SW480 (cell line): Measurements from ENCODE around the gene ACTN4.
"Not testable (repeated sequence)": the region's sequence is repeated elsewhere in the genome, so short reads cannot be mapped to it uniquely, and the experiment has no call there.

Source experiments
- DNase-seq: peaks from one replicate; pipeline ENCODE4 v3.0.0-alpha.2; 2016; ENCODE audit warnings: low spot score

The ACTN4 gene

DNA sequence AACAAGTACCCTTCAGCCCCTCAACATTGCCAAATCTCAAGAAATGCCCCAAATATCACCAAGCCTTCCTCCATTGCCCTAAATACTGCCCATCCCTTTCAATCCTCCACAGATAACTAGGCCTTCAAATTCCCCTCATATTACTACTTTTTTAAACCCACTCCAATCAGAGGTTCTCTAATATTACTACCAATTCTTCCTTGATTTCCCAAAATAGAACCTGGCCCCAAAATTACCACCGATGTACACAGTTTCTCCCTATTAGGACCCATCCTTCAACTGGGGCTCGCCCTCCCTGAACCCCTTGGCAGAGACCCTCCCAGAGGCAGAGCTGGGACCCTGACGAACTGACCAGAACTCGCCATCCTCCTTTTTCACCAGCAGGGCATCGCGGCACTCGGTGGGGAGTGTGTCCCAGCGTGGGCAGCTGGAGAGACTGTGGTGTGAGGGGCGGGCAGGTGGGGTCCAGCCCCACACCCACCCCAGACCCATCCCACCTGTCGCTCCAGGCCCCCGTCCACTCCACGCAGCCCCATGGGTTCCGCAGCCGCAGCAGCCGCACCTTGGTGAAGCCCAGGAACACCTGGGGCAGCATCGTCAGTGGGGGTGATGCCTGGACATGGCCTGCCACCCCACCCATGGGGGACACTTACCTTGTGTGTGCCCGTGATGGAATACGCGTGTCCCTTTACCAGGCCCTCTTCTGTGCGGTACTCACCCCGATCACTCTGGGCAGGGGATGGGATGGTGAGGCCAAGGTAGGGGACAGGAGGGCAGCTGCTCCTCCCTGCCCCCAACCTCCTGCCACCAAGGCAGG is 90.7 kb downstream of the ACTN4 start:
- DNase-seq = no peak

DNA sequence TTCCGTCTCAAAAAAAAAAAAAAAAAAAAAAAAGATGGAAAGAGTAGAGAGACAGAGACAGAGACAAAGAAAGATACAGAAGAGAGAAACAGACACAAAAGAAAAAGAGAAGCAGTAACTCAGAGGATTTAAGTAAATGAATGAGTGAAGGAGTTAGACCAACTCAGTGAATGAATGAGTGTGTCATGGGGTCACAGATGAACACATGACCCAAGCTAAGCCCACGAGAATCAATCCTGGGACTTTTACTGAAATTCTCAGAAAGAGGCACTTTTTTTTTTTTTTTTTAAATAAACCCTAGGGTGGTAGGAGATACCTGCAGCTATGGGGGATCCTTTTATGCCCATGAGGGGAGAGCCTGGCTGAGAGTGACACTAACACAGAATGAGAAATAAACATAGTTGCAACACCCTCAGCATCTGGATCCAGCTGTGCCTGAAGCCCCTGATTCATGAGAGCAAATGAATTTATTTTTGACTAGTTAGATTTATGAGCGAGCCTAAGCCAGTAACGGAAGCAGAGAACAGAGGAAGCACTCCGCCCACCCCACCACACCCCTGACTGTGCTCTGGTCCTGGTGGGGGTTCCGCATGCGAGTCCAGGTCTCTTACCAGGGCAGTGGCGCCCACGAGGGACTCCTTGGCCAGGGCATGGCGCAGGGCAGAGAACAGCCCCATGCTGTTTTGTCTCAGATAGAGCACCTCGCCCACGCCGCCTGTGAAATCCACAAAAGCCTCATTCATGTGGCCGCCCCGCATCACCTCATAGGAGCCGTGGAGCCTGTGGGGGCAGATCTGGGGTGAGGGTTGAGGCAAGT is 92.2 kb downstream of the ACTN4 start:
- no peak for DNase-seq

DNA sequence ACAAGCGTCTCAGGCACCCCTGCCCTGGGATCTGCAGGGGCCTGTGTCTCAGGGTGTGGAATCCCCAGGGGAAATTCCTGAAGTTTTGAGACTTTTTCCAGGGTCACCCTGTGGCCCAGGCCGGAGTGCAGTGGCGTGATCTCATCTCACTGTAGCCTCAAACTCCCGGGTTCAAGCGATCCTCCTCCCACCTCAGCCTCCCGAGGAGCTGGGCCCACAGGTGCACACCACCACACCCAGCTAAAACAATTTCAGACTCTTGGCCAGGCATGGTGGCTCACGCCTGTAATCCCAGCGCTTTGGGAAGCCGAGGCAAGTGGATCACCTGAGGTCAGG is 92.8 kb downstream of the ACTN4 start:
- no peak for DNase-seq

DNA sequence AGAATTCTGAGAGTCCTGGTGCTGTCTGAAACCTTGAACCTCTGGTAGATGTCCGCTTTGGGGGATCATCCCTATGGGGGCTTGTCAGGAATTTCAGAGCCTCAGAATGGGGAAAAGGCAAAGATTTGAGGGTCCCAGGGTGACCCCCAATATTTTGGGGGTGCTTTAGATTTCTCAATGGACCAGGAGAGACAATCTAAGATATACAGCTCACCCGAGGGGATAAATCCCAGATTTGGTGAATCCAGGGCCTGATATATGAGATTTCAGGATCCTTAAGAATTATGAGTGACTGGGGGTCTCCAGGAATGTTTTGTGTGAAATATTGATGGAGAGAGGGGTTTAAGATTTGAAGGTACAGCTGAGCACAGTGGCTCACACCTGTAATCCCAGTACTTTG is 93.5 kb downstream of the ACTN4 start:
- no peak for DNase-seq

DNA sequence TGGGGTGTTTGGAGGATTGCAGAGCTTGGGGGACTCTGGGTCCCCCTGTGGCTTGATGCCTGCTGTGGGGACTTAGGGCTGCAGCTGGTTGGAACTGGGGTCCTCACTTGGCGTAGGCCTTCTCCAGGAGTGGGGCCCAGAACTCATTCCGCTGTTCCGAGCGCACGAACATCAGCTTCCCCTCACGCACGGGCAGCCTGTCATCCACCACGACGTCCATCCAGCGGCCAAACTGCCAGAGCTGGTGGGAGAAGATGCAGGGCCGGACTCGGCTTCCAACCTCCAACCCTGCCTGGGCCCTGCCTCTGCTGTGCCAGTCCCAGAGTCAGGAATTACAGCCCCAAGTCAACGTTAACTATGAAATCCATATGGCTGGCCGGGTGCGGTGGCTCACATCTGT is 94.2 kb downstream of the ACTN4 start:
- no peak for DNase-seq

DNA sequence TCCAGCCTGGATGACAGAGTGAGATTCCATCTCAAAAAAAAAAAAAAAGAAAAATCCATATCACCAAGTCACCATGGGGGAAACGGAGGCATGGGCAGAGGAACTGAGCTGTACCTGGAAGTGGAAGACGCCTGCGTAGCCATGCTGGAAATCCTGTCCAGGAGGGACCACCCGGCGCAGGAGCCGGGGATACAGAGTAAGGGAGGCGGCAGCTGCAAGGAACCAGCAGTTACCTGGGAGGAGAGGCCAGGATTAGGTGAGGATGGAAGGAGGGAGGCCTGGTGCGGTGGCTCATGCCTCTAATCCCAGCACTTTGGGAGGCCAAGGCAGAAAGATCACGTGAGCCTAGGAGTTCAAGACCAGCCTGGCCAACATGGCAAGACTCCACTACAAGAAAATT is 94.8 kb downstream of the ACTN4 start:
- DNase-seq = no peak

DNA sequence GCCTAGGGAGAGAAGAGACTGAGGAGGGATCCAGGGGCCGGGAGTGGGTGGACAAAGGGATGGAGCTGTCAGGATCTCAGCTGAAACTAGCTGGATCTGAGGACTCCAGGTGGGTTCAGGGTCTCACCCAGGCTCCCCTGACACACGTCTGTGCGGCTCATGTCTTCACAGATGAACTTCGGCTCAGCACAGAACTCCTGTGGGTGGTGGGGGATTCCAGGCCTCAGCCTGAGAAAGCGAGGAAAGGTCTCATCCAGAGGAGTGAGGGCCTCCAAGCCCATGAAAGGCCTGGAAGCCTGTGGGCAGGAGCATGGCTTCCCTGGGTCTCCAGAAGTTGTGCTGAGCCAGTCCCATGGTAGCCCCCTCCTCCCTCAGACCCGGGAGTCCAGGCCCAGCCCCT is 95.5 kb downstream of the ACTN4 start:
- no peak for DNase-seq

DNA sequence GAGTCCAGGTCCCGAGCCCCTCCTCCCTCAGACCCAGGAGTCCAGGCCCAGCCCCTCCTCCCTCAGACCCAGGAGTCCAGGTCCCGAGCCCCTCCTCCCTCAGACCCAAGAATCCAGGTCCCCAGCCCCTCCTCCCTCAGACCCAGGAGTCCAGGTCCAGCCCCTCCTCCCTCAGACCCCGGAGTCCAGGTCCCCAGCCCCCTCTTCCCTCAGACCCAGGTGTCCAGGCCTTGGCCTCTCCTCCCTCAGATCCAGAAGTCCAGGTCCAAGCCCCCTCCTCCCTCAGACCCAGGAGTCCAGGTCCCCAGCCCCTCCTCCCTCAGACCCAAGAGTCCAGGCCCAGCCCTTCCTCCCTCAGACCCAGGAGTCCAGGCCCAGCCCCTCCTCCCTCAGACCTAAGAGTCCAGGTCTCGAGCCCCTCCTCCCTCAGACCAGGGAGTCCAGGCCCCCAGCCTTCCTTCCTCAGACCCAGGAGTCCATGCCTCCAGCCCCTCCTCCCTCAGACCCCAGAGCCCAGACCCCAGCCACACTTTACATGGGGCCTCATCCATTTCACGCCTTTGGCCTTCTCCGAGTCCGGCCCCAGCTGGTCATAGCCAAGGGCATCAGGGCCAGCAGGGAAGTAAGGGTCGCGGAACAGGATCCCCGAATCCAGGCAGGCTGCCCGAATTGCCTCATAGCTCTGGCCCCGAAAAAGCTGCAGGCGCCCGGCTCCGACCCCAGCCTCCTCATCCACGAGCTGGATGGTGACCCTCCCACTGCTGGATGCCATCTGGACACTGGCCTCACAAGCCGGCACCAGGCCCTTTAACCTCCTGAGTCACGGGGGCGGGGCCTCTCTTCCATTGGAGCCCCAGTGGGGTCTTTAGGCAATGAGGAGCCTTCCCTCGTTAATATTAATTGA is 96.2 kb downstream of the ACTN4 start:
- DNase-seq = no peak

DNA sequence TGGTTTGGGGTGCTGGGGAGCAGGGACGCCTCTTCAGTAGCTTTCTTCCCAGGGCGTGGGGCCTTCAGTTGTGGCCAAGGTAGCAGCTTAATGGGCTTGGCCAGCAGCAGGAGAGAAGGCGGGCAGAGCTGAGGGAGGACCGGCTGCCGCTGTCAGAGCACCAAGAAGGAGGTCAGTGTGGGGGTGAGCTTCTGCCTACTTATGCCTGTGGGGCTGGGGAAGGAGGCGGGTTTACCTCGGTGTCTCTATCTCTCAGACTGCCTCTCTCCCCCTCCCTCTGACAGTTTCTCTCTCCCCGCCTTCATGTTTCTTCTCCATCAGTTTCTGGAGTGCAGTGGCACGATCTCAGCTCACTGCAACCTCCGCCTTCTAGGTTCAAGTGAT is 96.8 kb downstream of the ACTN4 start, which contains the start of gene CAPN12:
TSS of gene CAPN12 (minus strand) at position 177 of the 384 bp plus-strand sequence. CDS start 309 bp downstream, outside the sequence.
- no peak for DNase-seq

DNA sequence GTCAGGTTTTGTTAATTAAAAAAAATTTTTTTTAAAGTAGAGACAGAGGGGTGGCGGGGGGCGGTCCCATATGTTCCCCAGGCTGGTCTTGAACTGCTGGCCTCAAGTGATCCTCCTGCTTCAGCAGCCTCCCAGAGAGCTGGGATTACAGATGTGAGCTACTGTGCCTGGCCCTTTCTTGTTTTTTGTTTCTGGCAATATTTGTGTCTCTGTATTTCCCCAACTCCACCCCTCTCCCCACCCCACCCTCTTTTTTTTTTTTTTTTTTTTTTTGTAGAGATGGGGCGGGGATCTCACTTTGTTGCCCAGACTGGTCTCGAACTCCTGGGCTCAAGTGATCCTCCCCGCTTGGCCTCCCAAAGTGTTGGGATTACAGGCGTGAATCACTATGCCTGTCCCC is 97.4 kb downstream of the ACTN4 start:
- DNase-seq = no peak

DNA sequence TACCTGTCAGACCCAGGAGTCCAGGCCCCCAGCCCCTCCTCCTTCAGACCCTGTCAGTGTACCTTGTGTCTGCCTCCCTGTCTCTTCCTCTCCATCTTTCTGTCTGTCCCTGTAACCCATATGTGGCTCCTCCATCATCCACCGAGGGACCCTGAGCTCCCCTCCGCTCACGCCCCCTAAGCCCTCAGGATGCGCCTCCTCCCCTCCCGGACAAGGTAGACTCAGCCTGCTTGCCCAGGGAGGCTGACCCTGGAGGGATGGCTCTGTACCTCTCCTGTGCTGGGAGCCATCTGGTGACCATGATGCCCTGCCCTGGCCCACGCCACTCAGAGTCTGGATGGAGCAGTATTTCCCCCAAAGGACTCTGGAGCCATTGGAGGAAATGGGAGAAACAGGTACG is 97.9 kb downstream of the ACTN4 start:
- no peak for DNase-seq

DNA sequence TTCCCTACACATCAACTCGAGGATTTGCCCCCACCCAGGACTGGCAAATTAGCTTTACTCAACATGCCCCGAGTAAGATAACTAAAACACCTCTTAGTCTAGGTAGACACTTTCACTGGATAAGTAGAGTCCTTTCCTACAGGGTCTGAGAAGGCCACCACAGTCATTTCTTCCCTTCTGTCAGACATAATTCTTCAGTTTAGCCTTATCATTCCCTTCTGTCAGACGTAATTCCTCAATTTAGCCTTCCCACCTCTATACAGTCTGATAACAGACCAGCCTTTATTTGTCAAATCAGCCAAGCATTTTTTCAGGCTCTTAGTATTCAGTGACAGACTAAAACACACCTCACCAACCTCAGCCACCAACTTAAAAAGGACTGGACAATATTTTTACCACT is 106.3 kb downstream of the ACTN4 start:
- DNase-seq = not testable (repeated sequence)

DNA sequence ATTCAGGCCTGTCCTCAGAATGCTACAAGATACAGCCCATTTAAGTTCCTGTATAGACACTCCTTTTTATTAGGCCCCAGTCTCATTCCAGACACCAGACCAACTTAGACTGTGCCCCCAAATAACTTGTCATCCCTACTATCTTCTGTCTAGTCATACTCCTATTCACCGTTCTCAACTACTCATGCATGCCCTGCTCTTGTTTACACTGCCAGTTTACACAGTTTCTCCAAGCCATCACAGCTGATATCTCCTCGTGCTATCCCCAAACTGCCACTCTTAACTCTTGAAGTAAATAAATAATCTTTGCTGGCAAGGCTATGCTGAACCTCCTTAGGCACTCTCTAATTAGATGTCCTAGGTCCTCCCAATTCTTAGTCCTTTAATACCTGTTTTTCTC is 106.7 kb downstream of the ACTN4 start:
- DNase-seq = not testable (repeated sequence)

DNA sequence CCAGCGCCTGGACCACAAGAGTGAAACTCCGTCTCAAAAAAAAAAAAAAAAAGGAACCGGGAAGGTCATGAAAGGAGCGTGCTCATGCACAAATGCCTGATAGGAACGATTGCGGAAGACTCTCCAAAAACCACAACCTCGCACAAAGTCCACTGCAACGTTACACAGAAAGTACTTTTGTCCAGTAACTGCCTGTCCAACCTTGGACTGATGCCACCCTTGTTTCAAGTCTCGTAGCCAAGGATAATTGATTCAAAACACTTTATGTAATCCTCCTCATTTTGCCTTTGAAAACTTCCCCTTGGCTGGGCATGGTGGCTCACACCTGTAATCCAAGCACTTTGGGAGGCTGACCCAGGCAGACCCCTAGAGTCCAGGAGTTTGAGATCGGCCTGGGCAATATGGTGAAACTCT is 112.1 kb downstream of the ACTN4 start:
- DNase-seq = no peak

DNA sequence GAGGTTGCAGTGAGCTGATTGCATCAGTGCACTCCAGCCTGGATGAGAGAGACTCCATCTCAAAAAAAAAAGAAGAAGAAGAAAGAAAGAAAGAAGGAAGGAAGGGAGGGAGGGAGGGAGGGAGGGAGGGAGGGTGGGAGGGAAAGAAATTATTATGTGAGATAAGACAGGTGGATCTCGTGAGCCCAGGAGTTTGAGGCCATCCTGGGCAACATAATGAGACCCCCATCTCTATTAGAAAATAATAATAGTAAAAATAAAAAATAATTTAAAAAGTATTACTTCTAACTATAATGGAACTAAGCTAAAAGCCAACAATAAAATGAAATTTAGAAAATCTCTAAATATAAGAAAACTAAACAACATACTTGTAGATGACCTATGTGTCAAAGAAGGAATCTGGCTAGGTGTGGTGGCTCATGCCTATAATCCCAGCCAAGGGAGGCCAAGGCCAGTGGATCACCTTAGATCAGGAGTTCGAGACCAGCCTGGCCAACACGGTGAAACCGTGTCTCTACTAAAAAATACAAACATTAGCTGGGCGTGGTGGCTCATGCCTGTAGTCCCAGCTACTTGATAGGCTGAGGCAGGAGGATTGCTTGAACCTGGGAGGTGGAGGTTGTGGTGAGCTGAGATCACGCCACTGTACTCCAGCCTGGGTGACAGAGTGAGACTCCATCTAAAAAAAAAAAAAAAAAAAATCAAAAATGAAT is 113.5 kb downstream of the ACTN4 start:
- not testable (repeated sequence) for DNase-seq

DNA sequence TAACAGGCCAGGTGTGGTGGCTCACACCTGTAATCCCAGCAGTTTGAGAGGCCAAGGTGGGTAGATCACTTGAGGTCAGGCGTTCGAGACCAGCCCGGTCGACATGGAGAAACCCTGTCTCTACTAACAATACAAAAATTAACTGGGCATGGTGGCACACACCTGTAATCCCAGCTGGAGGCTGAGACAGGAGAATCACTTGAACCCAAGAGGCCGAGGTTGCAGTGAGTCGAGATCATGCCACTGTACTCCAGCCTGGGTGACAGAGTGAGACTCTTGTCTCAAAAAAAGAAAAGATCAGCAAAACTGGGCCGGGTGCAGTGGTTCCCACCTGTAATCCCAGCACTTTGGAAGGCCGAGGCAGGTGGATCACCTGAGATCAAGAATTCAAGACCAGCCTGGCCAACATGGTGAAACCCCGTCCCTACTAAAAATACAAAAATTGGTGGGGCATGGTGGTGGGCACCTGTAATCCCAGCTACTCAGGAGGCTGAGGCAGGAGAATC is 114.5 kb downstream of the ACTN4 start:
- DNase-seq = not testable (repeated sequence)

DNA sequence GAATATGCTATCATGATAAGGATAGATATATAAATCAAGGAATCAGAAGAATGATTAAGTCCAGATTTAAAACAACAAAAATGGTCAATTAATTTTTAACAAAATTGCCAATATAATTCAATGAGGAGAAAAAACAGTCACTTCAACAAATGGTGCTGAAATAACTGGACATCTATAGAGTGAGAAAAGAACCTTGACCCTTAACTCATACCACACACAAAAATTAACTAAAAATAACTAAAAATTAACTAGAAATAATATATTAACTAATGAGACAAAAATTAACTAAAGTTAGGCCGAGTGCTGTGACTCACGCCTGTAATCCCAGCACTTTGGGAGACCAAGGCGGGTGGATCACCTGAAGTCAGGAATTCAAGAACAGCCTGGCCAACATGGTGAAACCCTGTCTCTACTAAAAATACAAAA is 116.4 kb downstream of the ACTN4 start:
- DNase-seq = no peak

DNA sequence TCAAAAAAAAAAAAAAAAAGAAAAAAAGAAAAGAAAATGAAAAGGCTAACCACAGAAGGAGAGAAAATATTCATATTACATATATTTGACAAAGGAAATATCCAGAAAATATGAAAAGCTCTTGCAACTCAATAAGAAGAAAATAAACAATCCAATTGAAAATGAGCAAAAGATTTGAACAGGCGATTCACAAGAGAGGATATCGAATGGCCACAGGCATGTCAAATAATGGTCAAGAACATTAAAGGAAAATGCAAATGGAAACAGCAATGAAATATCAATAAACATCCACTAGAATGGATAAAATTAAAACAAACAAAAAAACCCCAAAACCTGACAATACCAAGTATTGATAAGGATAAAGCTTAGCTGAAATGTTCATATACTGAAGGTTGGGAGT is 117.8 kb downstream of the ACTN4 start:
- DNase-seq = no peak

DNA sequence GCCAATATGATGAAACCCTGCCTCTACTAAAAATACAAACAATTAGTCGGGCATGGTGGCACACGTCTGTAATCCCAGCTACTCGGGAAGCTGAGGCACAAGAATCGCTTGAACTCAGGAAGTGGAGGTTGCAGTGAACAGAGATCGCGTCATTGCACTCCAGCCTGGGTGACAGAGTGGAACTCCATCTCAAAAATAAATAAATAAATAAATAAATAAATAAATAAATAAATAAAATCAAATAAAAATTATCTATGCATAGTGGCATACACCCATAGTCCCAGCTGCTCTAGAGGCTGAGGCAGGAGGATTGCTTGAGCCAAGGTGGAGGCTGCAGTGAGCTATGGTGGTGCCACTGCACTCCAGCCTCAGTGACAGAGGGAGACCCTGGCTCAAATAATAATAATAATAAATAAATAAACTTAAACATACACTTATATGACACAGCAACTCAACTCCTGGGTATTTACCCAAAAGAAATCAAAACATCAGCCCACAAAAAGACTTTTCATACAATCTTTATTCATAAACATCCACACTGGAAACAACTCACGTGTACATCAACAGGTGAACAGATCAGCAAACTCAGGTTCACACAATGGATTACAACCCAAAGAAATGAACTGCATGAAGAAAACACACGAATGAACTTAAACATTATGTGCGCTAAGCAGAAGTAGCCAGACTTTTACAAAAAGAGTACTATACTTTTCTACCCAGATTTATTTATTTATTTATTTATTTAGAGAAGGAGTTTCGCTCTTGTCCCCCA is 119.0 kb downstream of the ACTN4 start:
- DNase-seq = no peak

DNA sequence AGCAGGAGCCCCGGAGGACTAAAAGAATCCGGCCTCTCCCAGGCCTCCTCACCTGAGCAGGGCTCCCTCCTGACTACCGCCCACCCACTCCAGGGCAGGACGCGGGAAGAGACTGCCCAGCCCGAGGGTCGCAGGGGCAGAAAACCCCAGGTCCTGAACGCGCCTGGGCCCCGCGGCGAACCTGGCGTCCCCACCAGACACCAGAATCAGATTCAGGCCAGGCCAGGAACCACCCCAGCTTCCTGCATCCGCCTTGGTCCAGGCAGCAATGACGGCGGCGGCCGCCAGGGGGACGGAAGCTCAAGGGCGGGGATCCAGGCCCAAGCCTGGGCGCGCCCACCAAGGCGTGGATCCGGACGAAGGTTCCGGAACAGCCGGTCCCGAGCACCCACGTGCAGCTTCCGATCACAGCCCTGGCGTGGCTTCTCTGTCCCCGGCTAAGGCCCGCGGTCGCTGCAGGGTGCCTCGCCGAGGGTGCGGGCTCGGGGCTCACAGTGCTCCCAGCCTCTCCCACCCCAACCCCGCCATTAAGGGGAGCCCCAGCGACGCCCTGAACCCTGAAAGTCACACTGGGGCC is 122.3 kb downstream of the ACTN4 start:
- DNase-seq = no peak
